ENCODE data around the gene NCAM1.

DNA sequence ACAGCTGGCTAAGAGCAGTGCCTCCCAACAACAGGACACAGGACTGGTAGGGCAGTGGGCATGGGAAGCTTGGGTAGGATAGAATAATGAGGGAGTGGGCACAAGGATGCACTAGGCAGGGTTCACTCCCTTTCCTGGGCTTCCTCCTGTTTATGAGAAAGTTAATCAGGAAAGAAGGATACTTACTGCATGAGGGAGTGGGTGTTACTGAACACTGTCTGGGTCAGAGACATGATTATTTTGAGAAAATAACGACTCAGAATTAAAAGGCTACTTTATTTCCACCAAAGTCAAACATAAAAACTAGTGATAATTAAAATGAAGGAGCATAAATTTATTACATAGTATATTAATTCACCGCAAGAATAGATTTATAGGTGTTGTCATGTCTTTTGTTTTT, 35.8 kb downstream of the NCAM1 start:
- TF ChIP-seq, protein P1, sequence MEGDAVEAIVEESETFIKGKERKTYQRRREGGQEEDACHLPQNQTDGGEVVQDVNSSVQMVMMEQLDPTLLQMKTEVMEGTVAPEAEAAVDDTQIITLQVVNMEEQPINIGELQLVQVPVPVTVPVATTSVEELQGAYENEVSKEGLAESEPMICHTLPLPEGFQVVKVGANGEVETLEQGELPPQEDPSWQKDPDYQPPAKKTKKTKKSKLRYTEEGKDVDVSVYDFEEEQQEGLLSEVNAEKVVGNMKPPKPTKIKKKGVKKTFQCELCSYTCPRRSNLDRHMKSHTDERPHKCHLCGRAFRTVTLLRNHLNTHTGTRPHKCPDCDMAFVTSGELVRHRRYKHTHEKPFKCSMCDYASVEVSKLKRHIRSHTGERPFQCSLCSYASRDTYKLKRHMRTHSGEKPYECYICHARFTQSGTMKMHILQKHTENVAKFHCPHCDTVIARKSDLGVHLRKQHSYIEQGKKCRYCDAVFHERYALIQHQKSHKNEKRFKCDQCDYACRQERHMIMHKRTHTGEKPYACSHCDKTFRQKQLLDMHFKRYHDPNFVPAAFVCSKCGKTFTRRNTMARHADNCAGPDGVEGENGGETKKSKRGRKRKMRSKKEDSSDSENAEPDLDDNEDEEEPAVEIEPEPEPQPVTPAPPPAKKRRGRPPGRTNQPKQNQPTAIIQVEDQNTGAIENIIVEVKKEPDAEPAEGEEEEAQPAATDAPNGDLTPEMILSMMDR (conservative IDR thresholded peaks at IDR 0.05): no peak
- TF ChIP-seq ZFX (IDR thresholded peaks at IDR 0.05): no peak
